GM12878 (cell line): ENCODE data around the gene LDHAL6B. TPM values are rescaled to one million over a fixed set of nuclear protein-coding genes. Genes with fewer than 3 reads are reported as not detected.

Source experiments
- ATAC-seq: fragments of 200-7000 bp; cut with Tn5 transposase; 3 replicates; pipeline ENCODE4 v1.9.1; 2020; ENCODE audit warnings: mild to moderate bottlenecking, moderate library complexity
- BruUV-seq: library from RNA; stranded (reverse); fragments of 400-500 nt; replicated peaks from 2 replicates; lab custom pipeline; 2021; lab: Mats Ljungman, UMichigan
- CTCF ChIA-PET: fragments of 300-600 bp; sonication (Branson Sonifier 250); formaldehyde crosslinking; extraction: SDS; loops from one replicate; lab custom pipeline; 2021; ENCODE audit warnings: inconsistent platforms; lab: Yijun Ruan, JAX
- POLR2A ChIA-PET: fragments of 350-600 bp; formaldehyde crosslinking; extraction: SDS; loops from one replicate; lab custom pipeline; 2021; ENCODE audit warnings: inconsistent platforms; lab: Charles Lee
- RAD21 ChIA-PET: fragments of 300-600 bp; sonication (Branson Sonifier 250); formaldehyde crosslinking; loops from one replicate; lab custom pipeline; 2023; ENCODE audit warnings: antibody characterized with exemption; ENCODE audit not compliant: unreplicated experiment; lab: Charles Lee
- SMC1A ChIA-PET: fragments of 300-600 bp; sonication (Branson Sonifier 250); formaldehyde crosslinking; loops from one replicate; lab custom pipeline; 2023; ENCODE audit not compliant: unreplicated experiment, uncharacterized antibody; lab: Charles Lee
- DNase-seq: peaks from one replicate; pipeline ENCODE4 v3.0.0-alpha.2; 2011; ENCODE audit warnings: low read depth, low spot score
- FAIRE-seq: peaks from 3 replicates; lab custom pipeline; 2011; peaks lifted over from hg19 to GRCh38; lab: Jason Lieb, UNC
- H2AFZ ChIP-seq: 2 replicates; pipeline ENCODE4 v1.6.0; 2011; ENCODE audit warnings: low read depth, low read length, control low read depth; ENCODE audit not compliant: control insufficient read depth
- H3K27ac ChIP-seq: 2 replicates; pipeline ENCODE4 v1.5.1; 2011; ENCODE audit warnings: control low read depth; ENCODE audit not compliant: control insufficient read depth, insufficient read depth
- H3K27me3 ChIP-seq, 2 experiments: replicated peaks in 1 of 2; 2 replicates each; pipeline versions ENCODE4 v1.6.0 to v1.6.1; 2011; ENCODE audit warnings: low read length in 1 of 2; ENCODE audit not compliant: control insufficient read depth in 2 of 2, insufficient read depth in 2 of 2
- H3K36me3 ChIP-seq, 2 experiments: 2 replicates each; pipeline ENCODE4 v1.5.1; 2011; ENCODE audit warnings: low read length in 1 of 2; ENCODE audit not compliant: control insufficient read depth in 2 of 2, insufficient read depth in 2 of 2
- H3K4me1 ChIP-seq: 2 replicates; pipeline ENCODE4 v1.6.1; 2011; ENCODE audit warnings: mild to moderate bottlenecking, low read length, moderate library complexity, mixed read lengths; ENCODE audit not compliant: control insufficient read depth, insufficient read depth
- H3K4me2 ChIP-seq: 2 replicates; pipeline ENCODE4 v1.6.0; 2011; ENCODE audit warnings: control low read depth; ENCODE audit not compliant: control insufficient read depth, insufficient read depth
- H3K4me3 ChIP-seq: fragments of 200-600 bp; sonication (generic); 2 replicates; pipeline ENCODE4 v1.5.1; 2016
- H3K79me2 ChIP-seq: 2 replicates; pipeline ENCODE4 v1.6.0; 2011; ENCODE audit warnings: low read length; ENCODE audit not compliant: control insufficient read depth, insufficient read depth
- H3K9ac ChIP-seq: 2 replicates; pipeline ENCODE4 v1.8.0; 2011; ENCODE audit warnings: low read length, control low read depth, mixed read lengths; ENCODE audit not compliant: control insufficient read depth, insufficient read depth
- H3K9me3 ChIP-seq: replicated peaks from 3 replicates; pipeline ENCODE4 v1.5.1; 2011; ENCODE audit warnings: mild to moderate bottlenecking, low read length; ENCODE audit not compliant: control insufficient read depth, insufficient read depth
- H4K20me1 ChIP-seq: 2 replicates; pipeline ENCODE4 v1.6.0; 2011; ENCODE audit not compliant: control insufficient read depth, insufficient read depth
- EGR1 ChIP-seq, 2 experiments: IDR thresholded peaks; 1 replicate in 1 of 2; 2 replicates in 1 of 2; pipeline ENCODE4 v1.6.1; 2011 to 2012; ENCODE audit warnings: low read depth in 2 of 2, low read length in 2 of 2, borderline replicate concordance in 1 of 2, mild to moderate bottlenecking in 1 of 2, moderate library complexity in 1 of 2
- MTA3 ChIP-seq: IDR thresholded peaks from 2 replicates; pipeline ENCODE4 v1.6.1; 2012; ENCODE audit warnings: low read length, inconsistent platforms, borderline replicate concordance
- NKRF ChIP-seq: fragments of 450-650 bp; conservative IDR thresholded peaks from 2 replicates; pipeline ENCODE4 v1.6.1; 2017; ENCODE audit warnings: mild to moderate bottlenecking, moderate library complexity
- PML ChIP-seq: IDR thresholded peaks from 2 replicates; pipeline ENCODE4 v1.6.1; 2012; ENCODE audit warnings: low read length, inconsistent platforms
- STAT3 ChIP-seq: IDR thresholded peaks from 2 replicates; pipeline ENCODE4 v1.6.1; 2011; ENCODE audit warnings: low read depth, low read length, improper control_type of control experiment
- SUPT20H ChIP-seq: IDR thresholded peaks from 2 replicates; pipeline ENCODE4 v1.6.1; 2011; ENCODE audit warnings: low read depth, mild to moderate bottlenecking, low read length, moderate library complexity, borderline replicate concordance; ENCODE audit not compliant: control insufficient read depth
- ZNF24 ChIP-seq: fragments of 450-650 bp; IDR thresholded peaks from 2 replicates; pipeline ENCODE4 v1.6.1; 2017; ENCODE audit warnings: antibody characterized with exemption, mild to moderate bottlenecking
- ZZZ3 ChIP-seq: IDR thresholded peaks from 2 replicates; pipeline ENCODE4 v1.6.1; 2011; ENCODE audit warnings: low read depth; ENCODE audit not compliant: control insufficient read depth, insufficient read length
- WGBS: methylation state at CpG from one replicate; pipeline ENCODE4 v1.1.6; 2016; ENCODE audit warnings: low lambda C conversion rate; ENCODE audit not compliant: insufficient replicate concordance, insufficient coverage; ENCODE audit errors: missing lambda C conversion rate; 5-methylcytosine and 5-hydroxymethylcytosine counted together
- in situ Hi-C: fragments of 300-500 bp; cut with MboI; formaldehyde crosslinking; loops from 9 replicates; pipeline ENCODE4 v1.14.3; 2018; ENCODE audit warnings: mixed read lengths
- intact Hi-C: fragments of 100-400 bp; cut with micrococcal nuclease; formaldehyde crosslinking; loops from one replicate; pipeline ENCODE4 v1.14.2; 2022; ENCODE audit not compliant: unreplicated experiment
- polyA plus RNA-seq, 11 experiments: library from polyadenylated mRNA; depleted of rRNA in 4 of 11; unstranded in 6 of 11; stranded (reverse) in 5 of 11; fragments of >200 nt; fragmentation: Nextera tagmentation in 4 of 11; fragmentation: Illumina TruSeq in 1 of 11; extraction: Ambion mirVana in 4 of 11; extraction: Trizol in 1 of 11; gene quantifications; 1 replicate in 1 of 11; 2 replicates in 10 of 11; pipeline versions ENCODE4 v1.2.1 to v1.2.3, GENCODE V29; 2011 to 2016; ENCODE audit warnings: inconsistent platforms in 2 of 11, missing spikeins in 2 of 11, low read depth in 1 of 11
- total RNA-seq, 4 experiments: library from RNA; depleted of rRNA in 3 of 4; stranded (reverse); fragments of >200 nt in 3 of 4; fragmentation: Illumina TruSeq in 1 of 4; extraction: Trizol in 1 of 4; gene quantifications; 2 replicates each; pipeline versions ENCODE4 v1.2.1 to v1.2.3, GENCODE V29; 2013 to 2021
- TF ChIP-seq, protein P1 (sequence below): fragments of 450-650 bp; IDR thresholded peaks from 2 replicates; pipeline ENCODE4 v1.6.1; 2017; ENCODE audit warnings: mild to moderate bottlenecking, moderate library complexity
- TF ChIP-seq, protein P2 (sequence below): fragments of 450-650 bp; IDR thresholded peaks from 2 replicates; pipeline ENCODE4 v1.6.1; 2017; ENCODE audit warnings: borderline replicate concordance
- TF ChIP-seq, protein P3 (sequence below): fragments of 450-650 bp; formaldehyde crosslinking; IDR thresholded peaks from 2 replicates; pipeline ENCODE4 v1.4.0; 2022; ENCODE audit warnings: mild to moderate bottlenecking, moderate library complexity

Gene LDHAL6B
- total and polyA plus RNA-seq, 10 of the 15 experiments (the other 5 are each of a cell fraction or from before 2014, with no cell fraction given) = 0.33 to 0.66 TPM; not detected in 8

GRCh38 chr15:59237924-59238331 is 31.3 kb downstream of the LDHAL6B start (continued):
- TF ChIP-seq, protein P1, sequence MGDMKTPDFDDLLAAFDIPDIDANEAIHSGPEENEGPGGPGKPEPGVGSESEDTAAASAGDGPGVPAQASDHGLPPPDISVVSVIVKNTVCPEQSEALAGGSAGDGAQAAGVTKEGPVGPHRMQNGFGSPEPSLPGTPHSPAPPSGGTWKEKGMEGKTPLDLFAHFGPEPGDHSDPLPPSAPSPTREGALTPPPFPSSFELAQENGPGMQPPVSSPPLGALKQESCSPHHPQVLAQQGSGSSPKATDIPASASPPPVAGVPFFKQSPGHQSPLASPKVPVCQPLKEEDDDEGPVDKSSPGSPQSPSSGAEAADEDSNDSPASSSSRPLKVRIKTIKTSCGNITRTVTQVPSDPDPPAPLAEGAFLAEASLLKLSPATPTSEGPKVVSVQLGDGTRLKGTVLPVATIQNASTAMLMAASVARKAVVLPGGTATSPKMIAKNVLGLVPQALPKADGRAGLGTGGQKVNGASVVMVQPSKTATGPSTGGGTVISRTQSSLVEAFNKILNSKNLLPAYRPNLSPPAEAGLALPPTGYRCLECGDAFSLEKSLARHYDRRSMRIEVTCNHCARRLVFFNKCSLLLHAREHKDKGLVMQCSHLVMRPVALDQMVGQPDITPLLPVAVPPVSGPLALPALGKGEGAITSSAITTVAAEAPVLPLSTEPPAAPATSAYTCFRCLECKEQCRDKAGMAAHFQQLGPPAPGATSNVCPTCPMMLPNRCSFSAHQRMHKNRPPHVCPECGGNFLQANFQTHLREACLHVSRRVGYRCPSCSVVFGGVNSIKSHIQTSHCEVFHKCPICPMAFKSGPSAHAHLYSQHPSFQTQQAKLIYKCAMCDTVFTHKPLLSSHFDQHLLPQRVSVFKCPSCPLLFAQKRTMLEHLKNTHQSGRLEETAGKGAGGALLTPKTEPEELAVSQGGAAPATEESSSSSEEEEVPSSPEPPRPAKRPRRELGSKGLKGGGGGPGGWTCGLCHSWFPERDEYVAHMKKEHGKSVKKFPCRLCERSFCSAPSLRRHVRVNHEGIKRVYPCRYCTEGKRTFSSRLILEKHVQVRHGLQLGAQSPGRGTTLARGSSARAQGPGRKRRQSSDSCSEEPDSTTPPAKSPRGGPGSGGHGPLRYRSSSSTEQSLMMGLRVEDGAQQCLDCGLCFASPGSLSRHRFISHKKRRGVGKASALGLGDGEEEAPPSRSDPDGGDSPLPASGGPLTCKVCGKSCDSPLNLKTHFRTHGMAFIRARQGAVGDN = peak; percentile 52; the same call in 1 of the 2 replicates
- no peak for TF ChIP-seq NKRF
- no peak for TF ChIP-seq EGR1 (IDR thresholded peaks at IDR 0.05; ENCODE audit: borderline replicate concordance in 1 of 2, low read depth in 2 of 2, low read length in 2 of 2)

- no peak overlapping the region for H2AFZ ChIP-seq
- ChIA-PET CTCF (interaction anchor here (4.1 kb wide), 1 partner anchor 7 kb away, joined by 44 read pairs; no protein-coding TSS in a partner anchor), RAD21 (no interaction called here), SMC1A (interaction anchor here (1.0 to 4.1 kb wide), 4 partner anchors 8 to 172 kb away, joined by 3 to 32 read pairs (median 3); no protein-coding TSS in a partner anchor), POLR2A (interaction anchor here (1.2 kb wide), 1 partner anchor 170 kb away, joined by 3 read pairs; no protein-coding TSS in a partner anchor)
- H3K79me2 ChIP-seq = peaks cover 26% of the 10 kb centered on the region
- intact Hi-C loops = loop anchor here (10.0 kb wide), 1 partner anchor 255 kb away; the partner anchor contains the start of gene RNF111
- WGBS = 82% methylated on average over 5 of the region's 5 CpGs
- peaks cover 3 to 21% of the 10 kb centered on the region in 2 experiments; a peak in 3 of 4 replicates for H3K36me3 ChIP-seq
- no peak for DNase-seq
- H3K9me3 ChIP-seq = no peaks in the 10 kb centered on the region
- in situ Hi-C loops = loop anchor here (5.0 kb wide), 1 partner anchor 172 kb away; no protein-coding TSS in a partner anchor
- BruUV-seq = no TSS peak
- H3K4me1 ChIP-seq = peaks cover 24% of the 10 kb centered on the region
- ATAC-seq = no peak
- no peak overlapping the region for H3K4me2 ChIP-seq
- H3K4me3 ChIP-seq = no peak overlapping the region
- H3K27me3 ChIP-seq = no peaks in the 10 kb centered on the region
- no peaks in the 10 kb centered on the region for H4K20me1 ChIP-seq
- no peak overlapping the region for H3K27ac ChIP-seq
- FAIRE-seq = no peak
- H3K9ac ChIP-seq = no peak overlapping the region
- TF ChIP-seq SUPT20H = no peak
- TF ChIP-seq STAT3 = no peak
- TF ChIP-seq, protein P2, sequence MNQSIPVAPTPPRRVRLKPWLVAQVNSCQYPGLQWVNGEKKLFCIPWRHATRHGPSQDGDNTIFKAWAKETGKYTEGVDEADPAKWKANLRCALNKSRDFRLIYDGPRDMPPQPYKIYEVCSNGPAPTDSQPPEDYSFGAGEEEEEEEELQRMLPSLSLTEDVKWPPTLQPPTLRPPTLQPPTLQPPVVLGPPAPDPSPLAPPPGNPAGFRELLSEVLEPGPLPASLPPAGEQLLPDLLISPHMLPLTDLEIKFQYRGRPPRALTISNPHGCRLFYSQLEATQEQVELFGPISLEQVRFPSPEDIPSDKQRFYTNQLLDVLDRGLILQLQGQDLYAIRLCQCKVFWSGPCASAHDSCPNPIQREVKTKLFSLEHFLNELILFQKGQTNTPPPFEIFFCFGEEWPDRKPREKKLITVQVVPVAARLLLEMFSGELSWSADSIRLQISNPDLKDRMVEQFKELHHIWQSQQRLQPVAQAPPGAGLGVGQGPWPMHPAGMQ = no peak
- no peak for TF ChIP-seq PML
- no peak for TF ChIP-seq ZZZ3
- no peak for TF ChIP-seq MTA3
- TF ChIP-seq ZNF24 = no peak
- TF ChIP-seq, protein P3, sequence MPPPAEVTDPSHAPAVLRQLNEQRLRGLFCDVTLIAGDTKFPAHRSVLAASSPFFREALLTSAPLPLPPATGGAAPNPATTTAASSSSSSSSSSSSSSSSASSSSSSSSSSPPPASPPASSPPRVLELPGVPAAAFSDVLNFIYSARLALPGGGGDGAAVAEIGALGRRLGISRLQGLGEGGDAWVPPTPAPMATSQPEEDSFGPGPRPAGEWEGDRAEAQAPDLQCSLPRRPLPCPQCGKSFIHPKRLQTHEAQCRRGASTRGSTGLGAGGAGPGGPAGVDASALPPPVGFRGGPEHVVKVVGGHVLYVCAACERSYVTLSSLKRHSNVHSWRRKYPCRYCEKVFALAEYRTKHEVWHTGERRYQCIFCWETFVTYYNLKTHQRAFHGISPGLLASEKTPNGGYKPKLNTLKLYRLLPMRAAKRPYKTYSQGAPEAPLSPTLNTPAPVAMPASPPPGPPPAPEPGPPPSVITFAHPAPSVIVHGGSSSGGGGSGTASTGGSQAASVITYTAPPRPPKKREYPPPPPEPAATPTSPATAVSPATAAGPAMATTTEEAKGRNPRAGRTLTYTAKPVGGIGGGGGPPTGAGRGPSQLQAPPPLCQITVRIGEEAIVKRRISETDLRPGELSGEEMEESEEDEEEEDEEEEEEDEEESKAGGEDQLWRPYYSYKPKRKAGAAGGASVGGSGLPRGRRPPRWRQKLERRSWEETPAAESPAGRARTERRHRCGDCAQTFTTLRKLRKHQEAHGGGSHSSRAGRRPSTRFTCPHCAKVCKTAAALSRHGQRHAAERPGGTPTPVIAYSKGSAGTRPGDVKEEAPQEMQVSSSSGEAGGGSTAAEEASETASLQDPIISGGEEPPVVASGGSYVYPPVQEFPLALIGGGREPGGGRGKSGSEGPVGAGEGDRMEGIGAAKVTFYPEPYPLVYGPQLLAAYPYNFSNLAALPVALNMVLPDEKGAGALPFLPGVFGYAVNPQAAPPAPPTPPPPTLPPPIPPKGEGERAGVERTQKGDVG = no peak
Measured at GRCh38 chr15:59240036-59240435, 33.4 kb downstream of the LDHAL6B start.
